SJCRH30 (cell line): Measurements from ENCODE around the gene CFAP92. TPM values are rescaled to one million over a fixed set of nuclear protein-coding genes. Genes with fewer than 3 reads are reported as not detected.

Experiments used
- DNase-seq, 2 experiments: peaks; one replicate each; pipeline ENCODE4 v3.0.0-alpha.2; 2015 to 2020
- H3K27ac ChIP-seq: fragments of 250-450 bp; sonication (Bioruptor Pico); 2 replicates; pipeline ENCODE4 v1.5.1; 2020; ENCODE audit warnings: mild to moderate bottlenecking, moderate library complexity
- H3K27me3 ChIP-seq: fragments of 250-450 bp; sonication (Bioruptor Pico); 2 replicates; pipeline ENCODE4 v1.5.1; 2020; ENCODE audit warnings: mild to moderate bottlenecking, moderate library complexity
- H3K36me3 ChIP-seq: fragments of 250-450 bp; sonication (Bioruptor Pico); 2 replicates; pipeline ENCODE4 v1.5.1; 2020; ENCODE audit warnings: mild to moderate bottlenecking, moderate library complexity
- H3K4me1 ChIP-seq: fragments of 250-450 bp; sonication (Bioruptor Pico); 2 replicates; pipeline ENCODE4 v1.5.1; 2020; ENCODE audit warnings: mild to moderate bottlenecking, moderate library complexity
- H3K4me3 ChIP-seq: fragments of 250-450 bp; sonication (Bioruptor Pico); 2 replicates; pipeline ENCODE4 v1.5.1; 2020; ENCODE audit warnings: mild to moderate bottlenecking, moderate library complexity
- H3K9me3 ChIP-seq: fragments of 250-450 bp; sonication (Bioruptor Pico); replicated peaks from 2 replicates; pipeline ENCODE4 v1.5.1; 2020; ENCODE audit warnings: mild to moderate bottlenecking, moderate library complexity
- total RNA-seq: library from RNA; depleted of rRNA; stranded (reverse); fragments of >200 nt; shearing (Covaris generic); gene quantifications from 2 replicates; pipeline ENCODE4 v1.2.3, GENCODE V29; 2014

Gene CFAP92
- total RNA-seq, 1 experiment from 2014 or later: 0.12 TPM

- Histone ChIP-seq H3K27me3 (no peaks in the 10 kb centered on the region), H3K4me1 (peaks cover 7% of the 10 kb centered on the region), H3K36me3 (no peaks in the 10 kb centered on the region), H3K27ac (no peak overlapping the region), H3K9me3 (no peaks in the 10 kb centered on the region), H3K4me3 (no peak overlapping the region)
- DNase-seq: no peak
These were observed 9.8 kb upstream of the CFAP92 start for GRCh38 chr3:129003578-129004112.

GRCh38 chr3:129002573-129003569, 9.0 kb upstream of the CFAP92 start:
- H3K4me3 ChIP-seq: no peak overlapping the region
- H3K27ac ChIP-seq: no peak overlapping the region
- H3K9me3 ChIP-seq: peaks cover 1% of the 10 kb centered on the region; the same call in 1 of the 2 replicates
- no peak for DNase-seq
- H3K36me3 ChIP-seq: no peaks in the 10 kb centered on the region
- no peaks in the 10 kb centered on the region for H3K27me3 ChIP-seq
- H3K4me1 ChIP-seq: peaks cover 7% of the 10 kb centered on the region

DNA sequence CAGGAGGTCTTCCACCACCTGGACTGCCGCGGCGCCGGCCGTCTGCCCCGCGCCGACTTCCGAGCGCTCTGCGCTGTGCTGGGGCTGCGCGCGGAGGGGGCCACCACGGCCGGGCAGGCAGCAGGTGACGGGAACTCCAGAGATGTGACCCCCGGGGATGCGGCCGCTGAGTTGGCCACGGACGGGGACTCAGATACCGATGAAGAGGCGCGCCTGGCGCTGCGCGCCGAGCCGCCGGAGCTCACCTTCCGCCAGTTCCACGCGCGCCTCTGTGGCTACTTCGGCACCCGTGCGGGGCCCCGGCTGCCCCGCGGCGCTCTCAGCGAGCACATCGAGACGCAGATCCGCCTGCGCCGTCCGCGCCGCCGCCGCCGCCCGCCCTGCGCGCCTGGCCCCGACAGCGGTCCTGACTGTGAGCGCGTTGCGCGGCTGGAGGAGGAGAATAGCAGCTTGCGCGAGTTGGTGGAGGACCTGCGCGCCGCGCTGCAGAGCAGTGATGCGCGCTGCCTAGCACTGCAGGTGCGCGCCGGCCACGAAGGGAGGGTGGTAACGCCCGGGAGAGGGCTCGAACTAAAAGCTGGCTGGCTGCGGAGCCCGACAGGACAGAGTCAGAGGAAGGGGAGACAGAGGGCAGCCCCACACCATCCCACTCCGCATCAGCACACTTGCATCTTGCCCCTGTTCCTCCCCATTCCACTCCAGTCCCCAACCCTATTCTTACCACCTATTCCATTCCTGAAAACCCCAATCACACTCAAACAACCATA, 8.1 kb upstream of the CFAP92 start:
- H3K9me3 ChIP-seq: peaks cover 7% of the 10 kb centered on the region; the same call in 1 of the 2 replicates
- H3K27ac ChIP-seq: no peak overlapping the region
- H3K36me3 ChIP-seq: no peaks in the 10 kb centered on the region
- H3K4me3 ChIP-seq: peak overlapping the region; percentile 50; the same call in 1 of the 2 replicates
- DNase-seq: no peak
- no peaks in the 10 kb centered on the region for H3K4me1 ChIP-seq
- no peaks in the 10 kb centered on the region for H3K27me3 ChIP-seq

DNA sequence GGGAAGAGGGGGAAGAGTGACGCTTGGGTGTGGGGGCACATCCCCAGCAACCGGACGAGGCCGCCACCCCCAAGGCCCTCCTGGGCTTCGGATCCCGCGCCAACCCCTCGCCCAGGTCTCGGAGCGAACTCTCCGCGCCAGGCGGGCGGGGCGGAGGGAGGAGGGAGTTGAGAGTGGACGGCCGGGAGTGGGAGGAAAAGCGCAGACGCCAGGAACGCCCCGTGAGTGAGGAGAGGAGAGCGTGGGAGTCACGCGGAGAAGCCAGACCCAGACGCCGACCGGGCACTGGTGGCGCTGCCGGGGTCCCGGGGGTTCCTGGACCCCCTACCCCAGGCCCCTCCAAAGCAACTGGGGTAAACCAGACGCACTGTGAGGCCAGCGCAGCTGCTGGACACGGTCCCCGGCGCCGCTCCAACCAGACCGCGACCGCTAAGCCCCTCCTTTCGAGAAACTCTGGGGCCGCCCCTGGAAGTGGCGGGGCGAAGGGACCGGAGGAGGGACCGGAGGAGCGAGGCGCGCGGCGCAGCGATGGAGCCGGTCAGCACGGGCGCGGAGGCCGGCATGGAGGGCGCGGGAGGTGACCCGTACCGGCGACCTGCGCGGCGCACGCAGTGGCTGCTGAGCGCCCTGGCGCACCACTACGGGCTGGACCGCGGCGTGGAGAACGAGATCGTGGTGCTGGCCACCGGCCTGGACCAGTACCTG, 7.4 kb upstream of the CFAP92 start, which contains the start of gene EFCC1:
EFCC1 (plus strand) TSS at position 204 of the 705 bp plus-strand sequence; CDS start at position 529, 325 bp downstream.
- H3K4me1 ChIP-seq: no peaks in the 10 kb centered on the region
- H3K9me3 ChIP-seq: peaks cover 7% of the 10 kb centered on the region; the same call in 1 of the 2 replicates
- no peaks in the 10 kb centered on the region for H3K36me3 ChIP-seq
- DNase-seq: peak; percentile 19 to 25
- H3K4me3 ChIP-seq: peak within 1 kb of the TSS; percentile 50
- no peaks in the 10 kb centered on the region for H3K27me3 ChIP-seq
- no peak within 1 kb of the TSS for H3K27ac ChIP-seq

DNA sequence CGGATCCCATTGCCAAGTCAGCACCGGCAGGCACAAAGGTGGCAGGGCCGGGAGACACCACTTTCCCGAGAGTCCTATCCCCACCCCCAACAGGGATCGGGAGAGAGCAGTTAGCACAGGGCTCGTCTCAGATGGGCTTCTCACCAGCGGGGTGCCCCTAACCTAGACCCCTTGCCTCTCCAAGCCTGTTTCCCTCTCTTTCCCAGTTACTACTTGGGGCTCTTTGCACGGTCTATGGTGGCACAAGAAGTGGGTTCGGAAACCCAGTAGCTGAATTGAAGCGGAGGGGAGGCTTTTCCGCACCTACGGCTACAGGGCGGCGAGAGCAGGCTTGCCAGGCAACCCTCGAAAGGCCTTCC, 6.8 kb upstream of the CFAP92 start:
- Histone ChIP-seq H3K4me3 (peak overlapping the region; percentile 50), H3K9me3 (peaks cover 7% of the 10 kb centered on the region; the same call in 1 of the 2 replicates), H3K4me1 (no peaks in the 10 kb centered on the region), H3K27me3 (no peaks in the 10 kb centered on the region), H3K27ac (no peak overlapping the region), H3K36me3 (no peaks in the 10 kb centered on the region)
- no peak for DNase-seq

- no peaks in the 10 kb centered on the region for H3K36me3 ChIP-seq
- no peak for DNase-seq
- H3K4me1 ChIP-seq: no peaks in the 10 kb centered on the region
- peaks cover 7% of the 10 kb centered on the region; the same call in 1 of the 2 replicates for H3K9me3 ChIP-seq
- H3K27me3 ChIP-seq: no peaks in the 10 kb centered on the region
- H3K4me3 ChIP-seq: no peak overlapping the region
- no peak overlapping the region for H3K27ac ChIP-seq
These were observed 5.2 kb upstream of the CFAP92 start for GRCh38 chr3:128999102-128999501.

GRCh38 chr3:128998561-128998960, 4.7 kb upstream of the CFAP92 start:
- Histone ChIP-seq H3K4me3 (no peak overlapping the region), H3K27ac (no peak overlapping the region), H3K36me3 (no peaks in the 10 kb centered on the region), H3K27me3 (no peaks in the 10 kb centered on the region), H3K9me3 (peaks cover 7% of the 10 kb centered on the region; the same call in 1 of the 2 replicates), H3K4me1 (no peaks in the 10 kb centered on the region)
- DNase-seq: no peak

GRCh38 chr3:128997486-128998133, 3.7 kb upstream of the CFAP92 start:
- no peaks in the 10 kb centered on the region for H3K36me3 ChIP-seq
- no peaks in the 10 kb centered on the region for H3K27me3 ChIP-seq
- H3K4me1 ChIP-seq: no peaks in the 10 kb centered on the region
- peaks cover 7% of the 10 kb centered on the region; the same call in 1 of the 2 replicates for H3K9me3 ChIP-seq
- no peak overlapping the region for H3K4me3 ChIP-seq
- H3K27ac ChIP-seq: no peak overlapping the region
- DNase-seq: no peak

DNA sequence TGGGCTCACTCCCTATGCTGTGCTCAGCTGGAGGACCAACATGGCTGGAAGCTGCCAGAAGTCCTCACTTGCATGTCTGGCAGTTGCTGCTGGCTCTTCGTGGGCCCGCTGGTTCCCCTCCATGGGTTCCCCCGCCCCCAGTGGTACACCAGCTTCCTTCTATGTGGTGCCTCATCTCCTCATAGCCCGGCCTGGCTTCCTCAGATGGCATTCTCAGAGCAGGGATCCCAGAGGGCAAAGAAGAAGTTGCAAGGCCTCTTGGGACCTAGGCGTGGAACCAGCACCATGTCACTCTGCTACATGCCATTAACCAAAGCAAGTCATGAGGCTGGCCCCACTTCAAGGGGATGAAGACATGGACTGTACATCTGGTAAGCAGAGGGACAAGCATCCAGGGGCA, 2.9 kb upstream of the CFAP92 start:
- no peaks in the 10 kb centered on the region for H3K4me1 ChIP-seq
- peaks cover 7% of the 10 kb centered on the region; the same call in 1 of the 2 replicates for H3K9me3 ChIP-seq
- DNase-seq: no peak
- no peaks in the 10 kb centered on the region for H3K36me3 ChIP-seq
- no peak overlapping the region for H3K27ac ChIP-seq
- H3K4me3 ChIP-seq: no peak overlapping the region
- H3K27me3 ChIP-seq: no peaks in the 10 kb centered on the region

DNA sequence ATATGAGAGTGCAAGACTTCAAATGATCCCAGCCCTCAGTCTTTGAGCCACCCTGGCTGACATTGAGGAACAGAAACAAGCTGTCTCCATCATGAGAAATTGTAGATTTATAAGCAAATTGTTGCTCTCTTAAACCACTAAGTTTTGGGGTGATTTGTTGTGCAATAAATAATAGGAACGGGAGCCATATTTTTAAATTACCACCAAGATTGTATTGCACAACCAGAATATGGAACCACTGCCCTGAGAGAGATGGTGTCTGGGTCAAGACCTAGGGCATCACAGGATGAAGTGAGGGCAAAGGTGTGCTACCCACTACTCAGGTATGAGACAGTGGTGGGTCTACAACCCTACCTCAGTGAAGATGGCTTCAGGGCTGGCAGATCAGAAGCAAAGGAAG, 2.3 kb upstream of the CFAP92 start:
- no peak overlapping the region for H3K27ac ChIP-seq
- no peak for DNase-seq
- H3K36me3 ChIP-seq: no peaks in the 10 kb centered on the region
- H3K4me1 ChIP-seq: no peaks in the 10 kb centered on the region
- no peak overlapping the region for H3K4me3 ChIP-seq
- peaks cover 7% of the 10 kb centered on the region; the same call in 1 of the 2 replicates for H3K9me3 ChIP-seq
- H3K27me3 ChIP-seq: no peaks in the 10 kb centered on the region

DNA sequence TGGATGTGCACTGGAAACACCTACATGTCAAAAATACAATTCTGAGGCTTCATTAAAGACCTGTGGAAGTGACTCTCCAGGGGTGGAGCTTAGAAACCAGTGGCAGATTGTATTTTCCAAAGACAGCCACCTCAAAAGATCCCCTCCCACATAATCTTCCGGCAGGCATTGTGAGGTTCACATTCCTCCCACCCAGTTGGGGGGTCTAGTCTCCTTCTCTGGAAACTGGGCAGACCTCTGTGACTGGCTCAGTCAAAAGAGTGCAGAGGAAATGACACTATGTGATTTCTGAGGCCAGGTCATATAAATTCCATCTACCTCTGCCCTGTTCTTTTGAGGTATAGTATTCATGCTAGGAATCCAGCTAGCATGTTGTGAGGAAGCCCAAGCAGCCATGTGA, 1.9 kb upstream of the CFAP92 start:
- H3K4me1 ChIP-seq: no peaks in the 10 kb centered on the region
- H3K4me3 ChIP-seq: no peak overlapping the region
- no peaks in the 10 kb centered on the region for H3K27me3 ChIP-seq
- H3K36me3 ChIP-seq: no peaks in the 10 kb centered on the region
- no peak overlapping the region for H3K27ac ChIP-seq
- no peak for DNase-seq
- peaks cover 7% of the 10 kb centered on the region; the same call in 1 of the 2 replicates for H3K9me3 ChIP-seq

DNA sequence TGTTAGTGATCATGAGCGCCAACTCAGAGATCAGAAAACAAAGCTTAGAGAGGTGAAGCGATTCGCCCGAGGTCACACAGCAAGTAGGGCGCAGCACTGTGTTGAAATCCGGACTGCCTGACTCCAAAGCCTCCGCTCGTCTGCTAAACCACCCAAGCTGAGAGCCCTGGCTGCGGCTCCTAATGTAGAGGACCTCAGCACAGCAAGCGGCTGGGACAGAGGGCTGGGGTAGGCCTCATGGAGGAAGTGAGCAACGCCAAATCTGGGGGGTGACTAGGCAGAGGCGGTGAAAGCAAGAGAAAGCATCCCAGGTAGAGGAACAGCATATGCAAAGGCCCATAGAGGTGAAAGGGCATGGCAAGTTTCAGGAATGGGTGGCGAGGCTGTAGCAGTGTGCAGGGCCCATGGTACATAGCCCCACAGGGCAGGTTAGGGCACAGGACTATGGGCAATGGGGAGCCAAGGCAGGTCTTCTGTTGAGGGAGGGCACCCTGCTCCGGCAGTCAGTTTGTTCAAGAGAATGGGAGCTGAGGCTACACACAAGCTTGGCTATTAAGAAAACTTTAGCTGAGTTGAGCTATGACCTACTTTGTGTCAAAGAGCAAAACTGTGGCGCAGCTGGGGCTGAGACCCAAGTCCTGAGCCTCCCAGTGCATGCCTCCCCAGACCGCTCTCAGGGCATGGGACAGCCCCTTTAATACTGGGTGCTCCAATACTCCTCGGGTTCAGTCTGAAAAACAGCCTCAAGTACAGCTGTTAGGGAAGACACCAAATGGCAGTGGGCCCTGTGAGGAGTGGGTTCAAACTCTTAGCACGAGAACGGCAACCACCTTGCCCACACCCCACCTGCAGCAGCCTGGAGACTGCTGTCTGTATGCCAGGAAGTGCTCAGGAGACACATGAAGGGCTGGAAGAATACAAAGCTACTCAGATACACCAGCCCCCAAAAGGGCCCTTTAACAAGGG, 988 bp upstream of the CFAP92 start:
- Histone ChIP-seq H3K4me3 (no peak overlapping the region), H3K4me1 (no peaks in the 10 kb centered on the region), H3K27ac (no peak overlapping the region), H3K36me3 (no peaks in the 10 kb centered on the region), H3K27me3 (no peaks in the 10 kb centered on the region), H3K9me3 (peaks cover 7% of the 10 kb centered on the region; the same call in 1 of the 2 replicates)
- DNase-seq: no peak

- H3K27ac ChIP-seq: no peak overlapping the region
- no peak for DNase-seq
- peaks cover 7% of the 10 kb centered on the region; the same call in 1 of the 2 replicates for H3K9me3 ChIP-seq
- H3K4me1 ChIP-seq: no peaks in the 10 kb centered on the region
- no peak overlapping the region for H3K4me3 ChIP-seq
- no peaks in the 10 kb centered on the region for H3K36me3 ChIP-seq
- H3K27me3 ChIP-seq: no peaks in the 10 kb centered on the region
These were observed 267 bp upstream of the CFAP92 start for GRCh38 chr3:128994173-128994512.
